ENCODE measurements around the gene MSH5. TPM values are rescaled to one million over a fixed set of nuclear protein-coding genes. Genes with fewer than 3 reads are reported as not detected.
"Not testable (repeated sequence)": the region's sequence is repeated elsewhere in the genome, so short reads cannot be mapped to it uniquely, and the experiment has no call there.

Gene MSH5
- total RNA-seq, 1 donor from 2014 or later: 8.4 TPM

GRCh38 chr6:31796993-31797385, 57.2 kb downstream of the MSH5 start:
- DNase-seq (ENCODE audit: low read depth): no peak

- no peak for DNase-seq (ENCODE audit: low read depth)
Measured at GRCh38 chr6:31797588-31797987, 57.8 kb downstream of the MSH5 start.

GRCh38 chr6:31799781-31800180, 60.0 kb downstream of the MSH5 start:
- no peak for DNase-seq (ENCODE audit: low read depth)

- not testable (repeated sequence) for DNase-seq (ENCODE audit: low read depth)
Measured at GRCh38 chr6:31801031-31801927, 61.5 kb downstream of the MSH5 start.

- DNase-seq (ENCODE audit: low read depth): no peak
Measured at GRCh38 chr6:31805939-31806469, 66.2 kb downstream of the MSH5 start.

- DNase-seq (ENCODE audit: low read depth): peak; percentile 98
Measured at GRCh38 chr6:31806470-31807272, 66.9 kb downstream of the MSH5 start, which contains the start of gene LSM2. Gene LSM2 (minus strand): TSS chr6:31806966. CDS start chr6:31806757, 209 bp downstream.

- not testable (repeated sequence) for DNase-seq (ENCODE audit: low read depth)
Measured at GRCh38 chr6:31808599-31808998, 68.8 kb downstream of the MSH5 start.

GRCh38 chr6:31811645-31812044, 71.8 kb downstream of the MSH5 start:
- DNase-seq (ENCODE audit: low read depth): no peak

Small RNAs within 50 kb of the gene (microRNA-seq; reads per million reads assigned to microRNA genes)
- gene MIR4646: 0.65 reads per million

Other genes starting within 250 kb of the MSH5 start
- 2.1 and 2.9 TPM in 2 replicates for gene MICB, start 241.9 kb upstream of the MSH5 start, total RNA-seq
- gene MCCD1, start 211.0 kb upstream of the MSH5 start, total RNA-seq: not detected in 2 replicates
- gene DDX39B, start 198.0 kb upstream of the MSH5 start, total RNA-seq: 290 and 382 TPM in 2 replicates
- gene ATP6V1G2, start 193.4 kb upstream of the MSH5 start, total RNA-seq: 4.8 and 8.5 TPM in 2 replicates
- gene NFKBIL1, start 192.4 kb upstream of the MSH5 start, total RNA-seq: 26.1 and 28.3 TPM in 2 replicates
- not detected in 2 replicates for gene LTA, start 167.7 kb upstream of the MSH5 start, total RNA-seq
- not detected in 2 replicates for gene TNF, start 164.4 kb upstream of the MSH5 start, total RNA-seq
- gene LTB, start 157.6 kb upstream of the MSH5 start, total RNA-seq: 0.40 TPM in 1 of 2 replicates, not detected in the other
- gene LST1, start 153.7 kb upstream of the MSH5 start, total RNA-seq: not detected in 2 replicates
- gene NCR3, start 147.0 kb upstream of the MSH5 start, total RNA-seq: not detected in 2 replicates
- not detected in 2 replicates for gene AIF1, start 124.8 kb upstream of the MSH5 start, total RNA-seq
- gene PRRC2A, start 119.3 kb upstream of the MSH5 start, total RNA-seq: 77.2 and 85.9 TPM in 2 replicates
- gene BAG6, start 87.3 kb upstream of the MSH5 start, total RNA-seq: 271 and 307 TPM in 2 replicates
- gene APOM, start 84.1 kb upstream of the MSH5 start, total RNA-seq: 2.9 and 4.2 TPM in 2 replicates
- gene C6orf47, start 79.2 kb upstream of the MSH5 start, total RNA-seq: 20.6 and 24.0 TPM in 2 replicates
- gene GPANK1, start 75.0 kb upstream of the MSH5 start, total RNA-seq: 8.6 and 12.9 TPM in 2 replicates
- gene CSNK2B, start 73.9 kb upstream of the MSH5 start, total RNA-seq: 211 and 248 TPM in 2 replicates
- gene LY6G5B, start 70.0 kb upstream of the MSH5 start, total RNA-seq: 2.9 and 4.0 TPM in 2 replicates
- gene LY6G5C, start 58.9 kb upstream of the MSH5 start, total RNA-seq: 2.7 and 3.4 TPM in 2 replicates
- gene ABHD16A, start 36.7 kb upstream of the MSH5 start, total RNA-seq: 58.9 and 66.0 TPM in 2 replicates
- gene LY6G6F, start 33.1 kb upstream of the MSH5 start, total RNA-seq: not detected in 2 replicates
- not detected in 2 replicates for gene LY6G6D, start 24.7 kb upstream of the MSH5 start, total RNA-seq
- not detected in 2 replicates for gene LY6G6C, start 18.3 kb upstream of the MSH5 start, total RNA-seq
- not detected in 2 replicates for gene MPIG6B, start 16.6 kb upstream of the MSH5 start, total RNA-seq
- 120 and 142 TPM in 2 replicates for gene DDAH2, start 10.7 kb upstream of the MSH5 start, total RNA-seq
- gene CLIC1, start 3.5 kb upstream of the MSH5 start, total RNA-seq: 257 and 425 TPM in 2 replicates
- gene SAPCD1, start 22.7 kb downstream of the MSH5 start, total RNA-seq: 0.94 TPM in 1 of 2 replicates, not detected in the other
- gene VWA7, start 37.3 kb downstream of the MSH5 start, total RNA-seq: 1.3 TPM in 1 of 2 replicates, not detected in the other
- 56.4 and 62.2 TPM in 2 replicates for gene VARS1, start 55.7 kb downstream of the MSH5 start, total RNA-seq
- gene LSM2, start 67.0 kb downstream of the MSH5 start, total RNA-seq: 28.7 and 38.8 TPM in 2 replicates
- gene HSPA1L, start 75.3 kb downstream of the MSH5 start, total RNA-seq: 2.6 and 3.6 TPM in 2 replicates
- gene HSPA1A, start 75.5 kb downstream of the MSH5 start, total RNA-seq: 109 and 131 TPM in 2 replicates
- 86.3 and 98.7 TPM in 2 replicates for gene HSPA1B, start 87.7 kb downstream of the MSH5 start, total RNA-seq
- 128 and 187 TPM in 2 replicates for gene NEU1, start 122.8 kb downstream of the MSH5 start, total RNA-seq
- 0.11 and 0.16 TPM in 2 replicates for gene SLC44A4, start 139.0 kb downstream of the MSH5 start, total RNA-seq
- 33.7 and 36.4 TPM in 2 replicates for gene EHMT2, start 157.7 kb downstream of the MSH5 start, total RNA-seq
- gene ZBTB12, start 162.1 kb downstream of the MSH5 start, total RNA-seq: 2.7 and 3.3 TPM in 2 replicates
- 7.0 and 7.5 TPM in 2 replicates for gene C2, start 187.7 kb downstream of the MSH5 start, total RNA-seq
- gene CFB, start 206.1 kb downstream of the MSH5 start, total RNA-seq: 1.8 and 6.6 TPM in 2 replicates
- 86.4 and 87.1 TPM in 2 replicates for gene NELFE, start 219.0 kb downstream of the MSH5 start, total RNA-seq
- gene SKIC2, start 219.2 kb downstream of the MSH5 start, total RNA-seq: 32.1 and 37.3 TPM in 2 replicates
- 28.7 and 32.3 TPM in 2 replicates for gene DXO, start 232.1 kb downstream of the MSH5 start, total RNA-seq
- 3.5 and 4.2 TPM in 2 replicates for gene C4A, start 242.1 kb downstream of the MSH5 start, total RNA-seq